ENCODE data around the gene KLF11. TPM values are rescaled to one million over a fixed set of nuclear protein-coding genes. Genes with fewer than 3 reads are reported as not detected.

The KLF11 gene
- total RNA-seq, 1 donor from 2014 or later: 21.1 TPM

DNA sequence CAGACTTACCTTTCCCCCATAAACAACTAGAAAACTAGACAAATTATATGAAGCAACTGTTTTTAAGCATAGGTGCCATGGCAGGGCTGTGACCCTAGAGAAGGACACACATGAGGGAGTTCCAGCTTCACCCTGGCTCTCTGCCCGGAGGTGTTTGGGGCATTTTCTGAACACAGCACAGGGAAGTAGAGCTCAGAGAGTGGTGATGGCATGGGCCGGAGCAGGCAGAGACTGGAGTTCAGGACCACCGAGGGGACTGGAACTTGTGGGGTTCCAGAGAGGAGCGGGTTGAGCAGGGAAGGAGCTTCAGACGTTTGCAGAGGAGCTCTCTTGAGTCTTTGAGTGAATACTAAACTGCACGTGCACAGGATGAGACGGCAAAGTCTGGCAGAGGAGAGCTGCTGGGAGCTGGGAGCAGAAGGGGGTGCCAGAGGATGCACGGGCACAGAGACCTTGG lies 26.5 kb upstream of the KLF11 start:
- H3K9me3 Mint-ChIP-seq (ENCODE audit: unreplicated experiment): peaks cover 2% of the 10 kb centered on the region
- no peak overlapping the region for H3K27ac Mint-ChIP-seq (ENCODE audit: unreplicated experiment)
- peaks cover 4% of the 10 kb centered on the region for H3K36me3 Mint-ChIP-seq (ENCODE audit: unreplicated experiment)
- TF ChIP-seq, protein P1, sequence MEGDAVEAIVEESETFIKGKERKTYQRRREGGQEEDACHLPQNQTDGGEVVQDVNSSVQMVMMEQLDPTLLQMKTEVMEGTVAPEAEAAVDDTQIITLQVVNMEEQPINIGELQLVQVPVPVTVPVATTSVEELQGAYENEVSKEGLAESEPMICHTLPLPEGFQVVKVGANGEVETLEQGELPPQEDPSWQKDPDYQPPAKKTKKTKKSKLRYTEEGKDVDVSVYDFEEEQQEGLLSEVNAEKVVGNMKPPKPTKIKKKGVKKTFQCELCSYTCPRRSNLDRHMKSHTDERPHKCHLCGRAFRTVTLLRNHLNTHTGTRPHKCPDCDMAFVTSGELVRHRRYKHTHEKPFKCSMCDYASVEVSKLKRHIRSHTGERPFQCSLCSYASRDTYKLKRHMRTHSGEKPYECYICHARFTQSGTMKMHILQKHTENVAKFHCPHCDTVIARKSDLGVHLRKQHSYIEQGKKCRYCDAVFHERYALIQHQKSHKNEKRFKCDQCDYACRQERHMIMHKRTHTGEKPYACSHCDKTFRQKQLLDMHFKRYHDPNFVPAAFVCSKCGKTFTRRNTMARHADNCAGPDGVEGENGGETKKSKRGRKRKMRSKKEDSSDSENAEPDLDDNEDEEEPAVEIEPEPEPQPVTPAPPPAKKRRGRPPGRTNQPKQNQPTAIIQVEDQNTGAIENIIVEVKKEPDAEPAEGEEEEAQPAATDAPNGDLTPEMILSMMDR (IDR thresholded peaks at IDR 0.05; ENCODE audit: partially characterized antibody, unreplicated experiment): no peak
- H3K4me3 Mint-ChIP-seq (ENCODE audit: unreplicated experiment): no peak overlapping the region
- no peak for DNase-seq
- no peaks in the 10 kb centered on the region for H3K27me3 Mint-ChIP-seq (ENCODE audit: unreplicated experiment)
- H3K4me1 Mint-ChIP-seq (ENCODE audit: low read depth, unreplicated experiment): no peaks in the 10 kb centered on the region

DNA sequence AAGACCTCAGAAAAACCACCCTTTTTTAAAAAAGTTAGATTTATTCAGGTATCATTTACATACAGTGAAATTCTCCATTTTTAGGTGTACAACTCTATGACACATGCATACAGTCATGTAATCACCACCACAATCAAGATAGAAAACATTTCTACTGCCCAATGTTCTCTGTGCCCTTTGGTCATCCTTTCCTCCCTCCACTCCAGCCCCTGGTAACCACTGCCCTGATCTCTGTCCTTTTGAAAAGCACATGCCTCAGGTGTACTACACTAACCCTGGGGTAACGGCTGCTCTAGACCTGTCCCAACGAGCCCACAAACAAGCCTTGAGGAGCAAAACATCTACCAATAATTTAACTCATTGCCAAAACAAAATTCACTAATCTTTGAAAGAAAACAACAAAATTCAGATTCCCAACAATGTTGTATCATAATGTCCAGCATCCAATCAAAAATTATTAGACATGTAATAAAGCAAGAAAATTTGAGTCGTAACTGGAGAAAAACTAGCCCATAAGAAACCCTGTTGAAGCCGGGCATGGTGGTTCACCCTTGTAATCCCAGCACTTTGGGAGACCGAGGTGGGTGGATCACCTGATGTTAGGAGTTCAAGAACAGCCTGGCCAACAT lies 25.9 kb upstream of the KLF11 start:
- peaks cover 4% of the 10 kb centered on the region for H3K36me3 Mint-ChIP-seq (ENCODE audit: unreplicated experiment)

DNA sequence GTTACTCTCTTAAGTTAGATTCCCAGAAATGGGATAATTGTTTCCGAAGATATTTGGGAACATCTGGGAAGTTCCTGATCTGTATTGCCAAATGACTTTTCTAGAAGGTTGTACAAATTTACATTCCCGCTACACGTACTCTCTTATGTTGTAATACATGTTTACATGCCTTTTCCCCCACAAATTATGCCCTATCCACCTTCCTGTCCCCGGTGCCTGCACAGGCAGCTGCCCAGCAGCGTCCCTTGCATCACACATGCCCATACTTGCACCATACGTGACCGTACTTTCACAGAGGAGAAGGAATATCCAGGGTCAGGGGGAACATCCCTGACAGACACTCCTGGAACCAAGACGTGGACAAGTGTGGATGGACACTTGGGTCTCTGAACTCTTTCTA lies 24.2 kb upstream of the KLF11 start:
- Mint-ChIP-seq H3K27me3 (ENCODE audit: unreplicated experiment) (peaks cover 3% of the 10 kb centered on the region), H3K9me3 (ENCODE audit: unreplicated experiment) (peaks cover 2% of the 10 kb centered on the region), H3K27ac (ENCODE audit: unreplicated experiment) (no peak overlapping the region), H3K4me3 (ENCODE audit: unreplicated experiment) (no peak overlapping the region), H3K4me1 (ENCODE audit: low read depth, unreplicated experiment) (no peaks in the 10 kb centered on the region), H3K36me3 (ENCODE audit: unreplicated experiment) (peaks cover 4% of the 10 kb centered on the region)
- DNase-seq: no peak
- TF ChIP-seq, protein P1 (IDR thresholded peaks at IDR 0.05; ENCODE audit: partially characterized antibody, unreplicated experiment): no peak

More for the DNA sequence above, 25.9 kb upstream of the KLF11 start:
- peaks cover 2% of the 10 kb centered on the region for H3K9me3 Mint-ChIP-seq (ENCODE audit: unreplicated experiment)
- H3K4me3 Mint-ChIP-seq (ENCODE audit: unreplicated experiment): no peak overlapping the region
- peak overlapping the region; percentile 52 for H3K27ac Mint-ChIP-seq (ENCODE audit: unreplicated experiment)
- H3K4me1 Mint-ChIP-seq (ENCODE audit: low read depth, unreplicated experiment): no peaks in the 10 kb centered on the region
- no peak for DNase-seq
- TF ChIP-seq, protein P1 (IDR thresholded peaks at IDR 0.05; ENCODE audit: partially characterized antibody, unreplicated experiment): no peak
- H3K27me3 Mint-ChIP-seq (ENCODE audit: unreplicated experiment): no peaks in the 10 kb centered on the region

DNA sequence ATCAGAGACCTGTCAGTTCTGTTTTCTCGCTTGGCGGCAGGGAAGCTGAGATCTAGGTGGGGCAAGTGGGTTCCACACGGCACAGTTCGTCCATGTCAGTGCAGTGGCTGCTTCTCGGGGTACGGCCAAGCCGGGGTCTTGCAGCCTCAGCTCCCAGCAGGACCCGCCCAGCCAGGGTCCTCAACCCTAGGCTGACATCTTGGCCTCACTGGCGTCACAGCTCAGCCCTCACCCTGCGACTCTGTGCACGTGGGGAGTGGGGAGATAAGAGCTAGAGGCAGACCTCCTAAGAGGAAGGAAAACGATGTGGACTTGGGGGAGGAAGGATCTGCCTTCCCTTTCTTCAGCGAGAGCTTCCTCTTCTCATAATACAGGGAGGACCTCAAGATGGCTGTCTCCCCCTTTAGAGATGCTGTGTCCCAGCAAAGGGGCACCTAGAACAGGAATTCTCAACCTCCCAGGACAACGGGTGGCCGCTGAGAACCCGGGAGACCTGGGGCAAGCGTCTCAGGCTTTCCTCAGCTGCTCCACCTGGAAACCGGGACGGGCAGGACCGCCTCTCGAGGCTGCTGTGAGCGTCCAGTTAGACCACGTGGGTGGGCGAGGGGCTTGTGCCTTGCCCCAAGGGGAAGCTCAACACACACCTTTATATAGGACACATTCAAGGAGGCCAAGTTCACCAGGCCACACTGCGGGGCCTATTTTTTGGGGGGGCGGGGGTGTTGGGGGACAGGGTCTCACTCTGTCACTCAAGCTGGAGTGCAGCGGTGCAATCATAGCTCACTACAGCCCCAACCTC lies 23.5 kb upstream of the KLF11 start:
- Mint-ChIP-seq H3K4me3 (ENCODE audit: unreplicated experiment) (no peak overlapping the region), H3K4me1 (ENCODE audit: low read depth, unreplicated experiment) (no peaks in the 10 kb centered on the region), H3K9me3 (ENCODE audit: unreplicated experiment) (peaks cover 2% of the 10 kb centered on the region), H3K27ac (ENCODE audit: unreplicated experiment) (no peak overlapping the region), H3K27me3 (ENCODE audit: unreplicated experiment) (peaks cover 3% of the 10 kb centered on the region), H3K36me3 (ENCODE audit: unreplicated experiment) (peaks cover 4% of the 10 kb centered on the region)
- DNase-seq: no peak
- TF ChIP-seq, protein P1 (IDR thresholded peaks at IDR 0.05; ENCODE audit: partially characterized antibody, unreplicated experiment): no peak

DNA sequence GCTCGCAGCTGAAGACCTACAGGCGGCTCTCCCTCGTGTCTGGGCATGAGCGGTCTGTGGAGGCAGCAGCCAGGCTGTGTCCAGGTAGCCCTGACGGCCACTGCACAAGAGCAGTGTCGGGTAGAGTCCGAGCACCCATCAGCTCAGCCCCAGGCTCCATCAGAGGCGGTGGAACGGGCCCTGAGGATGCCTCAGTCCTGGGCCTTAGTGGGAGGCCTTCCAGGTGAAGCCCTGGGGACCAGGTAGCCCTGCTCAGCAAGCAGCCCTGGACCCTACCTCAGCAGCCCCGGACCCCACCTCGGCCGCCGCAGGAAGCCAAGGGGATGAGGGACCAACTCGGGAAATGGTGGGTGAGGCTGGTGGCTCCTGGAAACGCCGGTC lies 21.3 kb upstream of the KLF11 start:
- H3K4me3 Mint-ChIP-seq (ENCODE audit: unreplicated experiment): no peak overlapping the region
- H3K27me3 Mint-ChIP-seq (ENCODE audit: unreplicated experiment): peaks cover 3% of the 10 kb centered on the region
- peaks cover 5% of the 10 kb centered on the region for H3K9me3 Mint-ChIP-seq (ENCODE audit: unreplicated experiment)
- no peak for DNase-seq
- no peak overlapping the region for H3K27ac Mint-ChIP-seq (ENCODE audit: unreplicated experiment)
- peaks cover 8% of the 10 kb centered on the region for H3K36me3 Mint-ChIP-seq (ENCODE audit: unreplicated experiment)
- TF ChIP-seq, protein P1 (IDR thresholded peaks at IDR 0.05; ENCODE audit: partially characterized antibody, unreplicated experiment): no peak
- no peaks in the 10 kb centered on the region for H3K4me1 Mint-ChIP-seq (ENCODE audit: low read depth, unreplicated experiment)

All from glutamatergic neuron (in vitro differentiated cells).